Testis (tissue), 3 donors: ENCODE results near the gene SNTB2. TPM values are rescaled to one million over a fixed set of nuclear protein-coding genes. Genes with fewer than 3 reads are reported as not detected.

Source experiments
- DNase-seq: peaks from one replicate; pipeline ENCODE4 v3.0.0-alpha.2; 2019
- H3K27ac ChIP-seq, 2 donors: fragments of 200-600 bp; sonication (generic); one replicate each; pipeline ENCODE4 v1.5.1; 2019
- H3K27me3 ChIP-seq: fragments of 200-600 bp; sonication (generic); one replicate; pipeline ENCODE4 v1.5.1; 2019
- H3K36me3 ChIP-seq: fragments of 200-600 bp; sonication (generic); one replicate; pipeline ENCODE4 v1.5.1; 2017; ENCODE audit warnings: low read depth; ENCODE audit errors: missing control alignments
- H3K4me1 ChIP-seq: fragments of 200-600 bp; sonication (generic); one replicate; pipeline ENCODE4 v1.5.1; 2019
- H3K4me3 ChIP-seq, 2 donors: fragments of 200-600 bp; sonication (generic); one replicate each; pipeline ENCODE4 v1.5.1; 2017 to 2019
- H3K9me3 ChIP-seq: fragments of 200-600 bp; sonication (generic); one replicate; pipeline ENCODE4 v1.5.1; 2017
- POLR2A ChIP-seq: fragments of 450-650 bp; IDR thresholded peaks from one replicate; pipeline ENCODE4 v1.6.1; 2017; ENCODE audit warnings: antibody characterized with exemption, mild to moderate bottlenecking, moderate library complexity
- WGBS, 2 donors: methylation state at CpG; one replicate each; pipeline ENCODE4 v1.1.5; 2018; 5-methylcytosine and 5-hydroxymethylcytosine counted together
- intact Hi-C: fragments of 100-400 bp; cut with DNase I; formaldehyde crosslinking; loops from one replicate; pipeline ENCODE4 v1.15.1; 2023; ENCODE audit warnings: low total_unique reads
- polyA plus RNA-seq: library from polyadenylated mRNA; stranded (reverse); fragments of 350-450 nt; fragmentation: Illumina TruSeq; extraction: RNeasy Lipid Tissue Mini Kit (QIAGEN cat#74804); gene quantifications from one replicate; pipeline ENCODE4 v1.2.3, GENCODE V29; 2014; ENCODE audit warnings: low read depth, low replicate concordance; ENCODE audit not compliant: insufficient read depth
- total RNA-seq, 2 donors: library from RNA; depleted of rRNA; stranded (reverse); fragments of >200 nt; gene quantifications; one replicate each; pipeline ENCODE4 v1.2.3, GENCODE V29; 2016
- TF ChIP-seq, protein P1 (sequence below), 3 experiments: fragments of 450-650 bp in 2 of 3; fragments of 200-600 bp in 1 of 3; sonication (generic) in 1 of 3; IDR thresholded peaks; one replicate each; pipeline ENCODE4 v1.5.1; 2016 to 2019; ENCODE audit warnings: antibody characterized with exemption in 3 of 3, mild to moderate bottlenecking in 2 of 3, moderate library complexity in 1 of 3

SNTB2 gene
- total and polyA plus RNA-seq, 3 donors from 2014 or later, result 29.2 to 39.3 (median 35.1) TPM

DNA sequence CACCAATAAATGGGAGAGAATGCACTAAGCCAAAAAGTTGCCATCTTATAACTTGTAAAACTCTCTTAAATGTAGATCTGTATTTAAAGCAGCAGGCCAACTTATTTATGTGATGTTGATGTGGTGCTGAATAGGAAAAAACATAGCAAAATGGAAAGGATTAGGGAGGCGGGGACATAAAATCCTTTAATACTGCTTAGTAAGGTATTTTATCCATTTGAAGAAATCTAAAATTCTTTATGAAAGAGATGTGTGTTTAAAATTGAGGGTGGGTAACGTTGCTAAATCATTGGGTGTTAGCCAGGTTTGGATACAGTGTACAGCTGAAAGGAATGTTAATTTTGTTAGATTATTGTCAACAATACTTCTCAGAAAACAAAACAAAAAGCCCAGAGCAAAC, 14.3 kb downstream of the SNTB2 start:
- Histone ChIP-seq H3K4me1 (peaks cover 26% of the 10 kb centered on the region), H3K9me3 (no peaks in the 10 kb centered on the region), H3K27me3 (no peaks in the 10 kb centered on the region), H3K36me3 (no peaks in the 10 kb centered on the region), H3K27ac (no peak overlapping the region), H3K4me3 (no peak overlapping the region)
- no peak for TF ChIP-seq POLR2A
- TF ChIP-seq, protein P1, sequence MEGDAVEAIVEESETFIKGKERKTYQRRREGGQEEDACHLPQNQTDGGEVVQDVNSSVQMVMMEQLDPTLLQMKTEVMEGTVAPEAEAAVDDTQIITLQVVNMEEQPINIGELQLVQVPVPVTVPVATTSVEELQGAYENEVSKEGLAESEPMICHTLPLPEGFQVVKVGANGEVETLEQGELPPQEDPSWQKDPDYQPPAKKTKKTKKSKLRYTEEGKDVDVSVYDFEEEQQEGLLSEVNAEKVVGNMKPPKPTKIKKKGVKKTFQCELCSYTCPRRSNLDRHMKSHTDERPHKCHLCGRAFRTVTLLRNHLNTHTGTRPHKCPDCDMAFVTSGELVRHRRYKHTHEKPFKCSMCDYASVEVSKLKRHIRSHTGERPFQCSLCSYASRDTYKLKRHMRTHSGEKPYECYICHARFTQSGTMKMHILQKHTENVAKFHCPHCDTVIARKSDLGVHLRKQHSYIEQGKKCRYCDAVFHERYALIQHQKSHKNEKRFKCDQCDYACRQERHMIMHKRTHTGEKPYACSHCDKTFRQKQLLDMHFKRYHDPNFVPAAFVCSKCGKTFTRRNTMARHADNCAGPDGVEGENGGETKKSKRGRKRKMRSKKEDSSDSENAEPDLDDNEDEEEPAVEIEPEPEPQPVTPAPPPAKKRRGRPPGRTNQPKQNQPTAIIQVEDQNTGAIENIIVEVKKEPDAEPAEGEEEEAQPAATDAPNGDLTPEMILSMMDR (IDR thresholded peaks at IDR 0.05), result no peak
- WGBS, 2 donors, result 60 to 63% methylated on average over 2 of the region's 2 CpGs
- intact Hi-C loops, result no loop called here
- DNase-seq, result no peak

DNA sequence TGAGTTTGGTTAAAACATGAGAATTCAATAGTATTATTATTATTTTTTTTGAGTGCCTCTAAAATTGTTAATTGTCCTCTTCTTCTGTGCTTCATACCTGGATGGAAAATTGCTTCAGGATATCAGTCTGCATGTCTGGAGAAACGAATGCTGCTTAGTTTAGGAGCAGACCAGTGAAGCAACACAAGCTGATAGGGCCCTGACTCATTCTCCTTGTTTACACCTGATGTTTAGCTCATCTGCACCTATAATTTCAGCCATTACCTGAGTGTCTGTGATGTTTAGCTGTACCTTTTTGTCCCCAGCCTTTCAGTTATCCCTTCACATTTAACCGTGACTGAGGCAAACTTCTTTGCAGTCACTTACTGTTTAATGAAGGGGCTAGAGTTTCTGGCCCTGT, 14.8 kb downstream of the SNTB2 start:
- intact Hi-C loops, result no loop called here
- H3K4me1 ChIP-seq, result peaks cover 24% of the 10 kb centered on the region
- WGBS, 2 donors, result 37 to 45% methylated on average over 2 of the region's 2 CpGs
- no peaks in the 10 kb centered on the region for H3K27me3 ChIP-seq
- no peaks in the 10 kb centered on the region for H3K9me3 ChIP-seq
- H3K4me3 ChIP-seq, result no peak overlapping the region
- TF ChIP-seq POLR2A, result no peak
- TF ChIP-seq, protein P1 (IDR thresholded peaks at IDR 0.05), result no peak
- H3K36me3 ChIP-seq, result no peaks in the 10 kb centered on the region
- H3K27ac ChIP-seq, result peak overlapping the region in 1 of 2 donors; percentile 43
- no peak for DNase-seq

DNA sequence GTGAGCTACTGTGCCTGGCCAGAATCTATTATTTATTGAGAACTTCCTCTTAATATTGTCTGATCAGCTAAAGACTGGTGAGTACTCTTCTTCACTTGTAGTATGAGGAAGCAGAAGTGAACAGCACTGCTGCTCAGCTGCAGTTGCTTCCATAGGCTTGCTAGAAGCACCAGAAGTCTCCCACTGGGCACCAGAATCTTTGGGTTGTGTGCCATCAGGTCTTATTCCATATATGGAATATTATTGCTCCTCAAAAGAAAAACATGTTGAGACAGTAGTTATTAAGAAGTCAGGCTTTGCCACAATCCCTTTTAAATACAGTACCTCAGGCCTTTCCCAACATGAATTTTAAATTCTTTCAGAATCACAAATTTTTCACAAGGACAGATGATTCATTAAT, 17.2 kb downstream of the SNTB2 start:
- TF ChIP-seq, protein P1 (IDR thresholded peaks at IDR 0.05), result no peak
- no peak for TF ChIP-seq POLR2A
- H3K9me3 ChIP-seq, result no peaks in the 10 kb centered on the region
- H3K36me3 ChIP-seq, result no peaks in the 10 kb centered on the region
- no peak overlapping the region for H3K27ac ChIP-seq
- DNase-seq, result no peak
- H3K4me3 ChIP-seq, result no peak overlapping the region
- peaks cover 11% of the 10 kb centered on the region for H3K4me1 ChIP-seq
- H3K27me3 ChIP-seq, result no peaks in the 10 kb centered on the region
- intact Hi-C loops, result no loop called here

DNA sequence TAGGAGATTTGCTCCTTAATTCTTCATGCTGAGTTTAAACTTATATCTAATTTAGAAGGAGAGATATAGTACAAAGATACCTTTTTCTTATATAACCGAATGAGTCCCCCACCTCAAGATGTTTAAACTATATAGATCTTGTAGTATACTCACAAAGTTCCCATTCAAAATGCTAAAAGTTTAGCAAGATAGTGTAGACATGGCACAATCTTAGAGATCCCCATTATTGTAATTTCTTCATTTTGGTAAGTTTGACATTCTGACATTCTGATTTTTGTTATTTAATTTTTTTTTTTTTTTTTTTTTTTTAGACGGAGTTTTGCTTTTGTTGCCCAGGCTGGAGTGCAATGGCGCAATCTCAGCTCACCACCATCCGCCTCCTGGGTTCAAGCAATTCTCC, 22.8 kb downstream of the SNTB2 start:
- no peak overlapping the region for H3K27ac ChIP-seq
- H3K4me1 ChIP-seq, result no peaks in the 10 kb centered on the region
- H3K4me3 ChIP-seq, result no peak overlapping the region
- no peaks in the 10 kb centered on the region for H3K36me3 ChIP-seq
- no peaks in the 10 kb centered on the region for H3K27me3 ChIP-seq
- TF ChIP-seq POLR2A, result no peak
- TF ChIP-seq, protein P1 (IDR thresholded peaks at IDR 0.05), result no peak
- 93 to 97% methylated on average over 4 of the region's 4 CpGs for WGBS, 2 donors
- no peak for DNase-seq
- no peaks in the 10 kb centered on the region for H3K9me3 ChIP-seq
- intact Hi-C loops, result no loop called here

DNA sequence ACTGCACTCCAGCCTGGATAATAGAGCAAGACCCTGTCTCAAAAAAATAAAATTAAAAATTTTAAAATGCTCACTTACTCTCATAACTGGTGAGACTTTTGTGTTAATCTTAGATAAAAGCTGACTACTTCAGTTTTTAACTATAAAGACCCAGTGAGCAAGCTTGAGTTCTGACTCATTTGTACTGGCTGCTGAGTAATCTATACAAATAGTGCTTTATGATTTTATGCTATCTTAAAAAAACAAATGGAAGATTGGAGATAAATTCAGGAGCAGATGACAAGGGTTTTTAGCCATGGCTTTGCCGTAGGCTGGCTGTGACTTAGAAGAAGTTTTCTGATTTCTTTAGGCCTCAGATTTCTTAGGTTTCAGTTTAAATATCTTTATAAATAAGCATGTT, 30.5 kb downstream of the SNTB2 start:
- Histone ChIP-seq H3K4me3 (no peak overlapping the region), H3K27me3 (no peaks in the 10 kb centered on the region), H3K36me3 (no peaks in the 10 kb centered on the region), H3K9me3 (no peaks in the 10 kb centered on the region), H3K4me1 (peaks cover 4% of the 10 kb centered on the region), H3K27ac (no peak overlapping the region)
- TF ChIP-seq POLR2A, result no peak
- DNase-seq, result no peak
- intact Hi-C loops, result no loop called here
- WGBS, 2 donors, result 66 to 70% methylated on average over 1 of the region's 1 CpG
